Anterior cingulate cortex (tissue), 58 donors: Measurements from ENCODE around the gene NDOR1.
A peak's percentile ranks its signal among the peaks of the same experiment; 100 is the strongest.

Experiments
- DNase-seq, 58 donors: peaks; one replicate each; lab custom pipeline; 2025; lab: John Stamatoyannopoulos, UW

The NDOR1 gene

GRCh38 chr9:137167277-137167746 is 38.2 kb upstream of the NDOR1 start:
- DNase-seq: peak in 17 of 58 donors; percentile 19 to 69 (median 37)

GRCh38 chr9:137167747-137168572 is 37.5 kb upstream of the NDOR1 start:
- DNase-seq: peak in 6 of 58 donors; percentile 27 to 71 (median 42)

- DNase-seq: peak in 17 of 58 donors; percentile 24 to 72 (median 46)
Observed at GRCh38 chr9:137168573-137168903, 37.0 kb upstream of the NDOR1 start.

GRCh38 chr9:137168904-137169856 is 36.3 kb upstream of the NDOR1 start:
- peak in 32 of 58 donors; percentile 17 to 78 (median 48) for DNase-seq

GRCh38 chr9:137169896-137170358 is 35.6 kb upstream of the NDOR1 start, which contains the start of gene LRRC26:
Gene LRRC26 (minus strand): TSS chr9:137170051. CDS start chr9:137169943, 108 bp downstream.
- no peak for DNase-seq

- DNase-seq: no peak
Observed at GRCh38 chr9:137170486-137171148, 34.9 kb upstream of the NDOR1 start.

- no peak for DNase-seq
Observed at GRCh38 chr9:137171149-137171900, 34.2 kb upstream of the NDOR1 start.

GRCh38 chr9:137172901-137173795 is 32.4 kb upstream of the NDOR1 start:
- DNase-seq: no peak

- peak in 2 of 58 donors; percentile 18 to 33 for DNase-seq
Observed at GRCh38 chr9:137173796-137174664, 31.5 kb upstream of the NDOR1 start.

GRCh38 chr9:137174722-137175293 is 30.7 kb upstream of the NDOR1 start:
- DNase-seq: no peak

- DNase-seq: no peak
Observed at GRCh38 chr9:137175345-137175961, 30.0 kb upstream of the NDOR1 start.

- peak in 12 of 58 donors; percentile 15 to 62 (median 25) for DNase-seq
Observed at GRCh38 chr9:137176302-137177182, 29.0 kb upstream of the NDOR1 start.

GRCh38 chr9:137178201-137178938 is 27.1 kb upstream of the NDOR1 start:
- no peak for DNase-seq

- DNase-seq: no peak
Observed at GRCh38 chr9:137178939-137179630, 26.4 kb upstream of the NDOR1 start.
